Peyer's patch (tissue), 4 donors: ENCODE data around the gene AGPAT2. TPM values are rescaled to one million over a fixed set of nuclear protein-coding genes. Genes with fewer than 3 reads are reported as not detected.

ENCODE experiments used
- DNase-seq, 3 donors: peaks; one replicate each; pipeline ENCODE4 v3.0.0-alpha.2; 2017 to 2019
- H3K27ac ChIP-seq, 4 donors: fragments of 200-600 bp; sonication (generic); one replicate each; pipeline ENCODE4 v1.5.1; 2016 to 2019
- H3K27me3 ChIP-seq, 2 donors: fragments of 200-600 bp; sonication (generic); one replicate each; pipeline ENCODE4 v1.5.1; 2019
- H3K36me3 ChIP-seq, 3 donors: fragments of 200-600 bp; sonication (generic); one replicate each; pipeline ENCODE4 v1.5.1; 2016 to 2019
- H3K4me1 ChIP-seq, 4 donors: fragments of 200-600 bp; sonication (generic); one replicate each; pipeline ENCODE4 v1.5.1; 2016 to 2019
- H3K4me3 ChIP-seq, 4 donors: fragments of 200-600 bp; sonication (generic); 1 replicate in 3 of 4; 2 replicates in 1 of 4; pipeline ENCODE4 v1.5.1; 2016 to 2019; ENCODE audit warnings: mild to moderate bottlenecking in 1 of 4
- H3K9me3 ChIP-seq, 4 donors: fragments of 200-600 bp; sonication (generic); one replicate each; pipeline ENCODE4 v1.5.1; 2016 to 2019; ENCODE audit warnings: mild to moderate bottlenecking in 1 of 4
- POLR2A ChIP-seq, 2 donors: fragments of 450-650 bp; IDR thresholded peaks; one replicate each; pipeline ENCODE4 v1.5.1; 2017; ENCODE audit warnings: antibody characterized with exemption in 2 of 2, mild to moderate bottlenecking in 2 of 2, moderate library complexity in 2 of 2
- total RNA-seq, 4 donors: library from RNA; depleted of rRNA; stranded (reverse); fragments of >200 nt; gene quantifications; one replicate each; pipeline ENCODE4 v1.1.0, GENCODE V29; 2016
- TF ChIP-seq, protein P1 (sequence below), 6 experiments: fragments of 450-650 bp in 4 of 6; fragments of 200-600 bp in 2 of 6; sonication (generic) in 1 of 6; IDR thresholded peaks; one replicate each; pipeline ENCODE4 v1.5.1; 2017 to 2019; ENCODE audit warnings: antibody characterized with exemption in 6 of 6, mild to moderate bottlenecking in 3 of 6, moderate library complexity in 1 of 6

AGPAT2 gene
- total RNA-seq, 4 donors from 2014 or later: 97.4 to 802 (median 479) TPM

DNA sequence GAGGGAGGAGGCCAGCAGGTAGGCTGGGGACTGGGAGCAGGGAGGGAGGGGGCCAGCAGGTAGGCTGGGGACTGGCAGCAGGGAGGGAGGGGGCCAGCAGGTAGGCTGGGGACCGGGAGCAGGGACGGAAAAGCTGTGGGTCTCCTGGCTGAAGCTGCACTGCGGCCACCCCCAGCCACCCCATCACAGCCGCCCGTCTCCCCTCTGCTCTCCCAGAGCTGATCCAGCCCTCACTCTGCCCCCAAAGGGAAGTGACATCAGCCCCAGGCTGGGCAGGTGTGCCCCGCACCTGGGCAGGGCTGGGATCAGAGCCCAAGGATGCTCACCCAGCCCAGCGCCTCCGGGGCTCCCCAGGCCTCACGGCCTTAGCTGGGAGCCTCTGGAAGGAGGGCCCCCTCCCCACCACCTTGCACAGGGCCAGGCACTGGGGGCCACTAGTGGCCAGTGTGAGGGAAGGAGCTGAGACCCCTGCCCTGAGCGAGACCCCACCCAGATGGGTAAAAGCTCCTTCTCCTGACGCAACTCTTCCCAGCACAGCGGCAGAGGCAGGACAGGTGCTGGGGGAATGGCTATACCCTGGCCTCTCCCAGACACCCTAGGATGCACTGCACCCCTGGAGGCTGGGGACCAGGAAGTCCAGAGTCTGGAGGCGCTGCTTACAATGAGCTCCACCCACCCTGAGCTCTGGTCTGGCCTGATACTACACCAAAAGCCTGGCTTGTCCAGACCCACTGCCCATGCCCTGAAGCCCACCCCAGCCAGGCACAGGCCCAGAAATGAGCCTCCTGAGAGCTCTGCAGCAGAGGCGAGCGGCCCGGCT lies 11.6 kb downstream of the AGPAT2 start:
- Histone ChIP-seq H3K4me1 (peaks cover 0 to 80% (median under 1%) of the 10 kb centered on the region in 4 donors), H3K36me3 (peaks cover 0 to 49% (median 0%) of the 10 kb centered on the region in 3 donors), H3K9me3 (no peaks in the 10 kb centered on the region), H3K27me3 (no peaks in the 10 kb centered on the region), H3K27ac (peak overlapping the region in 3 of 4 donors; percentile 57 to 91 (median 78)), H3K4me3 (peak overlapping the region in 1 of 4 donors; percentile 10)
- peak in 2 of 3 donors; percentile 74 to 79 for DNase-seq
- peak; percentile 33 to 64 for TF ChIP-seq POLR2A (IDR thresholded peaks at IDR 0.05)
- TF ChIP-seq, protein P1, sequence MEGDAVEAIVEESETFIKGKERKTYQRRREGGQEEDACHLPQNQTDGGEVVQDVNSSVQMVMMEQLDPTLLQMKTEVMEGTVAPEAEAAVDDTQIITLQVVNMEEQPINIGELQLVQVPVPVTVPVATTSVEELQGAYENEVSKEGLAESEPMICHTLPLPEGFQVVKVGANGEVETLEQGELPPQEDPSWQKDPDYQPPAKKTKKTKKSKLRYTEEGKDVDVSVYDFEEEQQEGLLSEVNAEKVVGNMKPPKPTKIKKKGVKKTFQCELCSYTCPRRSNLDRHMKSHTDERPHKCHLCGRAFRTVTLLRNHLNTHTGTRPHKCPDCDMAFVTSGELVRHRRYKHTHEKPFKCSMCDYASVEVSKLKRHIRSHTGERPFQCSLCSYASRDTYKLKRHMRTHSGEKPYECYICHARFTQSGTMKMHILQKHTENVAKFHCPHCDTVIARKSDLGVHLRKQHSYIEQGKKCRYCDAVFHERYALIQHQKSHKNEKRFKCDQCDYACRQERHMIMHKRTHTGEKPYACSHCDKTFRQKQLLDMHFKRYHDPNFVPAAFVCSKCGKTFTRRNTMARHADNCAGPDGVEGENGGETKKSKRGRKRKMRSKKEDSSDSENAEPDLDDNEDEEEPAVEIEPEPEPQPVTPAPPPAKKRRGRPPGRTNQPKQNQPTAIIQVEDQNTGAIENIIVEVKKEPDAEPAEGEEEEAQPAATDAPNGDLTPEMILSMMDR (IDR thresholded peaks at IDR 0.05): peak in 1 of 6 experiments; percentile 13

DNA sequence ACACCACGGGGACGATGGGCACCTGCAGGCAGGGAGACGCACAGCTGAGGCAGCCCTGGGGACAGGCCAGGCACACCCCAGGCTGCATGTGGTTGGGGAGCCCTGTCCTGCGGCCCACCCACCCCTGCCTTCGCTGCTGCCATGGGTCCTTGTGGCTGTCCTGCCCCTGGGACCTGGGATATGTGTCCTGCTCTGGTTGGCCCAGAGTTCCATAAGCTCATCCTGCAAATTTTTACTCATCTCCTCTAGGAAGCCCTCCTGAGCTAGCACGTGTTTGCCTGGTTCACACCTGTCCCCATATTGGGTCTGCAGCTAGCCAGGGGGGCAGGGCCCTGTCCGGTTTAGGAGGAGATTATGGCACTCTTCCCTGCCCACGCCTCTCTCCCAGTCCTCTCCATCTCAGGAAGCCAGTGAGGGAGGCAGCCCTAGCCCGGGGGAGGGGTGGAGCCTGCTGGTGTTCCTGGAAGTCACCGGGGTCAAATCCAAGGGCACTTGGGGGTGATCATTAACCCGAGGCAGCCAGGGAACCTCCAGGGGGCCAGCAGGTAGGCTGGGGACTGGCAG lies 12.4 kb downstream of the AGPAT2 start:
- H3K36me3 ChIP-seq: peaks cover 0 to 49% (median 0%) of the 10 kb centered on the region in 3 donors
- TF ChIP-seq, protein P1 (IDR thresholded peaks at IDR 0.05): peak in 1 of 6 experiments; percentile 3
- TF ChIP-seq POLR2A (IDR thresholded peaks at IDR 0.05): no peak

GRCh38 chr9:136673975-136674785 lies 13.1 kb downstream of the AGPAT2 start:
- TF ChIP-seq, protein P1 (IDR thresholded peaks at IDR 0.05): no peak
- Histone ChIP-seq H3K36me3 (peaks cover 0 to 42% (median 0%) of the 10 kb centered on the region in 3 donors), H3K4me1 (peaks cover 0 to 70% (median 2%) of the 10 kb centered on the region in 4 donors), H3K27me3 (no peaks in the 10 kb centered on the region), H3K4me3 (no peak overlapping the region), H3K27ac (peak overlapping the region in 1 of 4 donors; percentile 91), H3K9me3 (no peaks in the 10 kb centered on the region)
- no peak for DNase-seq

More for the DNA sequence above, 12.4 kb downstream of the AGPAT2 start:
- peaks cover 0 to 77% (median 2%) of the 10 kb centered on the region in 4 donors for H3K4me1 ChIP-seq
- H3K27ac ChIP-seq: peak overlapping the region in 3 of 4 donors; percentile 57 to 91 (median 78)
- H3K9me3 ChIP-seq: no peaks in the 10 kb centered on the region
- no peaks in the 10 kb centered on the region for H3K27me3 ChIP-seq
- H3K4me3 ChIP-seq: no peak overlapping the region
- DNase-seq: peak in 2 of 3 donors; percentile 83 to 87

- no peak overlapping the region for H3K27ac ChIP-seq
- no peaks in the 10 kb centered on the region for H3K9me3 ChIP-seq
- H3K4me1 ChIP-seq: peaks cover 0 to 68% (median 2%) of the 10 kb centered on the region in 4 donors
- DNase-seq: no peak
- no peaks in the 10 kb centered on the region for H3K27me3 ChIP-seq
- no peak overlapping the region for H3K4me3 ChIP-seq
- peaks cover 0 to 42% (median 0%) of the 10 kb centered on the region in 3 donors for H3K36me3 ChIP-seq
- TF ChIP-seq, protein P1 (IDR thresholded peaks at IDR 0.05): no peak
- TF ChIP-seq POLR2A (IDR thresholded peaks at IDR 0.05): no peak
These were observed 13.9 kb downstream of the AGPAT2 start for GRCh38 chr9:136673088-136673974.
